Keratinocyte (primary cell): ENCODE measurements around the gene DUSP8.

Experiments
- CTCF ChIP-seq, 3 experiments: IDR thresholded peaks in 1 of 3; conservative IDR thresholded peaks in 1 of 3; optimal IDR thresholded peaks in 1 of 3; 2 replicates in 2 of 3; 3 replicates in 1 of 3; pipeline versions ENCODE3 to v1.5.1; 2011; ENCODE audit warnings: low read length in 3 of 3, mild to moderate bottlenecking in 3 of 3, moderate library complexity in 2 of 3, control low read depth in 1 of 3, inconsistent platforms in 1 of 3; ENCODE audit not compliant: insufficient read depth in 2 of 3; ENCODE audit errors: extremely low read depth in 1 of 3
- EZH2 ChIP-seq: IDR thresholded peaks from one replicate; pipeline ENCODE4 v1.6.1; 2012; ENCODE audit warnings: inconsistent platforms, mild to moderate bottlenecking, low read length, moderate library complexity

DNA sequence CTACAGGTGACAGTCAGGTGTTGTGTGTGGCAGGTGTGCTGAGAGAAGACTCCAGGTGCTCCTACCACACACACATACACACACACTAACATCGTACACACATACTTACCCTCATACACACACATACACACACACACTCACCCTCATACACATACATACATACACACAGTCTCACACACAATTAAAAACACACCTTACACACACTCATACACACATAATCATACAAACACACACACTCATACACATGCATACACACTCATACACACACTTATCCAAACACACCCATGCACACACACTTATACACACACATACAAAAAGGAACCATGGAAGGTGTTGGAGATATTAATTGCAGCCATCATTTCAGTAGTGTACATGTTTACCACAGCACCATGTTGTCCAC is 31.6 kb upstream of the DUSP8 start:
- TF ChIP-seq CTCF (optimal IDR thresholded peaks at IDR 0.05 in 1 of 3, IDR thresholded peaks at IDR 0.05 in 1 of 3, conservative IDR thresholded peaks at IDR 0.05 in 1 of 3; ENCODE audit: extremely low read depth in 1 of 3, insufficient read depth in 2 of 3, low read length in 3 of 3) (no peak), EZH2 (no peak)
